Skin of body (tissue), 2 donors: ENCODE measurements around the gene RPTOR. TPM values are rescaled to one million over a fixed set of nuclear protein-coding genes. Genes with fewer than 3 reads are reported as not detected.
"Not testable (repeated sequence)": the region's sequence is repeated elsewhere in the genome, so short reads cannot be mapped to it uniquely, and the experiment has no call there.

ENCODE experiments used
- DNase-seq: peaks from one replicate; lab custom pipeline; 2025; lab: John Stamatoyannopoulos, UW
- total RNA-seq: library from RNA; depleted of rRNA; stranded (reverse); fragments of >200 nt; gene quantifications from one replicate; pipeline ENCODE4 v1.2.3, GENCODE V29; 2014

Gene RPTOR
- total RNA-seq, 1 donor from 2014 or later: 22.0 TPM

DNA sequence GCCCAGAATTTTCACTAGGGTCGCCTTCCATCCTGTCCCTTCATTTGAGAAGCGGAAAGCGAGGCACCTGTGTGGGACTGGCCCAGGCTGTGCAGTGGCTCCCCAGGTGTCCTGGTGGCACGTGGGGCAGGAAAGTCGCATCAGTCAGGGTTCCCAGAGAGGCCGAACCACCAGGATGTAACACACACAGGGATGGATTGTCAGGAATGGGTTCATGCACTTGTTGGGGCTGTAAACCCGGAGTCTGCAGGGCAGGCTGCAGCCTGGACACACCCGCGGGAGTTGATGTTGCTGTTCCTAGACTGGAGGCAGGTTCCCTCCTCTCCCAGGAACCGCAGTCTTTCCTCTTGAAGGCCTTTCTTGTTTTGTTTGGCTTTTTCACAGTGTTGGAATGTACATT, 30.7 kb upstream of the RPTOR start:
- DNase-seq: no peak

DNA sequence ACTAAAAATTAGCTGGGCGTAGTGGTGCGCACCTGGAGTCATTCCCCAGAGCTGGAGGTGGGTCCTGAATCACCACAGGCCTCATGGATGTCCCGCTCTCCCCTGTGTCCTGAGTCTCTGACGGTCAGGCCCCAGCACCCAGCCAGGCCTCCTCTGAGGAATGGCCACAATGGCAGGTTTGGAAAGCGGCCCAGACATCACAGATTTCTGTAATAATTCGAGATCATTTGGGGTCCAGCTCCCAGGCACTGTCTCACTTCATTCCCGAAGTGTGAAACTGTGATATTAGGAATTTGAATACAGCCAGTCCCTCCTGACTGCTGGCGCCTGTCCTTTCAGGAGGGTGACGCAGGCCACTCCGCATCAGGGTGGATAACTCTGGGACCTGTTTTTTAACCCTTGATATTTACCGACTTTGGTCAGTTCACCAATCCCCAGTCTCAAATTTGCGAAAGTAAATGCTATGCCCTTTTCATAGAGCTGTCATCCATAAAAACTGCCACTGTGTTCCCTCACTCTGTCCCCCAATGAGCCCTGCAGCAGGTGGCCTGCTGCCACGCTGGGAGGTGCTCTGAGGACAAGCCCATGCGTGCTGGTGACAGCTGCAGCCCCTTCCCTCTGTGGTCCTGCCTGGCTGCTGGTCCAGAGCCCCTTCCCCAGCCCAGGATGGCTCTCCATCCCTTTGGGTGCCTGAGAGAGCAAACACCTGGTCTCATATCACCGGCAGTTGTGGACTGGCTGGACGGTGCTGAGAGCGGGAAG, 28.3 kb upstream of the RPTOR start:
- no peak for DNase-seq

DNA sequence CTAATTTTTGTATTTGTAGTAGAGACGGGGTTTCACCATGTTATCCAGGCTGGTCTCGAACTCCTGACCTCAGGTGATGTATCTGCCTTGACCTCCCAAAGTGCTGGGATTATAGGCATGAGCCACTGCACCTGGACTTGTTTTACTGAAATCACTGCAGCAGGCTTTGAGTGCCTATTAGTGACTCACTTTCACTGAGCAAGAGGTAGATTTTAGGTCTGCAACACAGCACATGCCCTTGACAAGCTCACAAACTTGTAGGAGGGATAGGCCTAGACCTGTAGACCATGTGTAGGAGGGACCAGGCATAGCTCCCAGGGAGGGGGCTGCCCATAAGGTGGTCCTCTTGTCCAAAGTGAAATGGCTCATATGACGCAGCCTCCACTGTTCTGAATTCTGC, 27.0 kb upstream of the RPTOR start:
- no peak for DNase-seq

DNA sequence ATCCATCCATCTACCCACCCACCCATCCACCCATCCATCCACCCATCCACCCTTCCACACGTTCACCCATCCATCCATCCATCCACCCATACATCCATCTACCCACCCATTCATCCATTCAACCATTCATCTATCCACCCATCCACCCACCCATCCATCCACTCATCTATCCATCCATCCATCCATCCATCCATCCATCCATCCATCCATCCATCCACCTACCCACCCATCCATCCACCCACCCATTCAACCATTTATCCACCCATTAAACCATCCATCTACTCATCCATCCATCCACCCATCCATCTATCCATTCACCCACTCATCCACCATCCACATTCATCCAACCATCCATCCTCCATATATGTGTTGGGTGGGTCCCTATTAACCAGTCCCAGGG, 26.2 kb upstream of the RPTOR start:
- no peak for DNase-seq

DNA sequence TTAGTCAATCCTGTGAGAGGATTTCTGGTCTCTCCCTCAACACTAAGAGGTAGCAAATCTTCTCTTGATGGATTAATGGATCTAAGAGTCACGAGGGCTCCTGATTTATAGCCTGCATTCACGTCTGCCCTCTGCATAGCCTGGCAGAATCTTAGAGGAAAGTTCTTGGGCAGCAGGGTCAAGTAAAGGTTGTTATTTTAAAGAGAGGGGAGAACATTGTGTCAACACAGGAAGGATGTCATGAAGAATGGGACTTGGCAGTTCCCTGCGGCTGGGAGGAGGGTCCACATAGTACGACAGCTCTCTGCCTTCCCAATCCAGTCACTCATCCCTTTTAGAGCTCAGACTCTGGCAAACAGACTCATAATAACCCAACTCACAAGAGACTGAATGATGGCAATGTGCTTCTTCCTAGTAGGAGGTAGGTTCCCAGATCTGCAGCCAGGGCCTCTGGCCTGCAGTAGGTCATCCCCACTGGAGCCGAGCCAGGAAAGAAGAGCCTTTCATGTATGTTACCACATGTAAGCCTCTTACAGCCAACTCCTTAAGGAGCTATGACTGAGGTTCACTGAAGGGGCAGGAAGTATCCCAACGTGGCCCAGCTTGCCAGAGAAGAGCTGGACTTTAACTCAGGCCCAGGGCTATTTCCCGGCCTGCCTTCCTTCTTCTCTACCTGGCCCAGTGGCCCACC, 25.4 kb upstream of the RPTOR start:
- DNase-seq: no peak

DNA sequence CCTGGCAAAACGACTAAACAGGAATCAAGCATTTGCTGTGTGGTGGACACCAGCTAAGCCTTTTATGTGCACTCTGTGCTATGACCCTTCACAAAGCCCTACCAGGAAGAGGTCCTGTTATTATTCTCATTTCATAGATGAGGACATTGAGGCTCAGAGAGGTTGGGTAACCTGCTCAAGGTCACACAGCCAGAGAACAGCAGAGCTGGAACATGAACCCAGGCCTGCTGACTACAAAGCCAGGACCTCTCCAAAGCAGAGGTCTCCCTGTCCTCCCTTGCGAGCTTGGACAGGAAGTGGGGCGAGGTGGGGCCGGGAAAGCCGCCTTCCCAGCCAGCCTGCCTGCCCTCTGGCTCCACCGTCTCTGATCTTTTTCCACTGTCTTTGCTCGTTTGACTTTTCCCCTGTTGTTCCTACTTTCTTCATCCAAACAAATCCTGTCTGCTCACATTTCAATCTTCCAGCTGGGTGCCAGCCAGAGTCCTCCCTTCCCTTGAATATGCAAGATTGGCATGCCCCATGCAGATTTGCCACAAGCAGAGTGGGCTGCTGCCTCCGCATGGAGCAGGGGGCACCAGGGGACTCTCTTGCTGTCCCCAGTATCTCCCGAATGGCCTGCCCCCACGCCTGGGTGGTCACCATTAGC, 23.7 kb upstream of the RPTOR start:
- no peak for DNase-seq

DNA sequence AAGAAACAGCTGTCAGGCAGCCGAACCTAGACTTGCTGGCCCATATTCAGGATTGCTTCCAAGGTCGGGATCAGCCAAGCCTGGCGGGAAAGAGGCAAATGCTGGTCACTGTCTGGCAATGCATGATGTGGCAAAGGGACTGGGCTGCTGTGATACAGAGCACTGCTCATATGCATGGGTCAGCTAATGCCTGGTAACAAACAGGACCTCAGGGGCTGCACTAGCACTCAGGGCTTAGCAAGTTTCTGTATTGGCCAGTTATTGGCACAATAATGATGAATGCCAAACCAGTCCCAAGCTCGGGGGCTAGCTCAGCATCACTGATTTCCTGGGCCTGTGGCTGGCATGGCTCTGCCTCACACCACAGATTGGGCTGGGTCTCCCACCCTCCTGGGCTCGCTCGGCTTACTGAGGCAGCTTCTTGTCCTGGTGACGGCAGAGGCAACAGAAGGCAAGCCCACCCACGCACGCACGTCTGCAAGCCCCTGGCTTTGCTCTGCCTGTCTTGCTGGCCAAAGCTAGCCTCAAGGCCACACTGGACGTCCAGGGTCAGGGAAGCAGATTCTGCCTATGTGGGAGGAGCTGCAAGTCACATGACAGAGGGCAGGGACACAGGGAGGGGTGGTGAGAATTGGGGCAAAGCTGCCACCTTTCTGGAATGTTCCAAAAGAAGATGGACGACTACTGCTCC, 21.4 kb upstream of the RPTOR start:
- DNase-seq: no peak

DNA sequence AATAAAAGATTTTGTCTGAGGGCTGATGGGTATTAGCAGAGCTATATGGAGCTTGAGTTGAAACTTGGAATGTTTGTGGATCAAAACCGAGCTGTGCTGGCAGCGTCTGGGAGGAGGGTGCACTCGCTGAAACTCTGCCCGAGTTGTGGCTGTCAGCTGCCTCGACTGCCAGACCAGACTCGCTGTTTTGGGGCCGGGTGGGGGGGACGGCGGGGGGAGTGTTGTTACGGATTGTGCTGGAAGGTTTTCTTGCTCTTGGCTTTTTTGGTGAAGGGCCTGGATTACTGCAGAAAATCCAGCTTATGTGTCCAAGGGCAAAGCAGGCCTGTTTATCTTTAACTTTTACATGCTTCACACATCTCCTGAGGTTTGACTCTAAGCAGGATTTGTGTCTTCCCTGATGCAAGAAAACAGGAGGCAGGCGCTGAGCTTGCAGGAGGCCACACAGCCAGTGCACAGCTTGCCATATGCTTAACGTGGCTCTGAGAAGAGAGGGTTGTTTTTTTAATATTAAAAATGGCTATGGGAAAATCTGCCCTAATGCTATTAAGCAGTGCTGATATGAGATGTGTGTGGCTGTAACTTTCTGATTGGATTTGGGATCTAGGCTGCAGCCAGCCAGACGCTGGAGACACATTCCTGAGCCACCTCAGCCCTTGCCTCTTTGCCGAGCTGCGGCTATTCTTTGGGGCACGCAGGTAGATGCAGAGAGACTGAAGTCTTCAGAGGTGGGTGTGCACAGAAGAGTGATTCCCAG, 20.5 kb upstream of the RPTOR start:
- DNase-seq: peak; percentile 36

DNA sequence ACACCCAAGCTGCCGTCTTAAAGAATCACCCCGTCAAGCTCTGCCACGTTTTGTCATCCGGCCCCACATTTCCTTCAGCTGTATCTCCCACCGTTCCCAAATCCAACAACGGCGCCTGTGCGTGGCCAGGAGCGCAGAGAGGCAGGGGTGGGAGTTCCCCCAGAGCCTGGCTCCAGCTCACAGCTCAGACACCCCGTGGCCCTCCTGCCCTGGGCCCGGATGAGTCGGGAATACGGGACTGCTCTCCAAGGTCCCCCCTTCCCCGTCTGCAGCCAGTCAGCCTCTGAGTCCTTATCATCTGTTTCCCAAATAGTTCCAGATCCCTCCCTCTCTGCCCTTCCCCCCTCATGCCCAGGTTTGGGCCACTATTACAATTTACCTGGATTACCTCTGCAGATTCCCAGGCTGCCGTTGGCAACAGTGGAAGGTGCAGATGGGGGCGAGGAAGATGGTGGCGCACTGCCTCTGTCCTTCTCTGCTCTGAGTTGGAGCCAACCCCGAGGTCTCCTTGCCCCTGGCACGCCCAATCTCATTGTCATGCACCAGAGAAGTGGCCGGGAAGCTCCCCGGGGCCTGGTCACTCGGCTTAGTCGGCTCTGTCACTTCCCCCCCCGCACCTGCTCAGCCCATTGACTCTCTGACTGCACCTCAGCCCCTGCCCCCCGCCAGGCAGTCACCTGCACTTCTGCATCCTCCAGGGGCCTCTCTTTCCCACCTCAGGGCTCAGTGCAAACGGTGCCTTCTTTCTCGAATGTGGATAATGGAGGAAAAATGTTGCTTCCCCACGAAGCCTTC, 18.3 kb upstream of the RPTOR start:
- no peak for DNase-seq

DNA sequence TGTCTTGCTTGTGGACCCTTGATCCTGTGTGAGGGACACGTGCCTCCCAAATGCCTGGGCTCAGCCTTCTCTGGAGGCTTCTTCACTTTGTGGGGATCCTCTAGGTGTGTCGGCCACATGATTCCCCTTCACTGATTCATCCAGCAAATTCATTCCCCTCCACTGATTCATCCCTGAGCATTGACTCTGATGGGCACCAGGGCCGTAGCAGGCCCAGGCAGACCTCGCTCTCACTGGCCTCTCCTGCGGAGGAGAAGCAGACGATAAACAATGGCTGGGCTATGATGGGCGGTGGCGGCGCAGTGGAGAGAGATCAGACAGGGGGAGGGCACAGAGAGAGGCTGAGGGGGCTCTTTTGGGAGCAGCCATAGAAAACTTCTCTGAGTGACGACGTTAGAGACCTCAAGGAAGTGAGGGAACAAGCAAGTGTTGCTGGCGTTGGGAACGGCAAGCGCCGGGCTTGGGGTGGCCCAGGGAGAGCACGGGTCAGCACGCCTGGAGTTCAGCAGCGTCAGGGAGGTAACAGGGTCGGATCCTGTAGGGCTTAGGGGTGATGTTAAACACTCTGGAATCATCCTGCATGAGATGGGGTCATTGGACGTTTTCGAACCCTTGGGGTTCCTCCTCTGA, 17.5 kb upstream of the RPTOR start:
- DNase-seq: no peak

DNA sequence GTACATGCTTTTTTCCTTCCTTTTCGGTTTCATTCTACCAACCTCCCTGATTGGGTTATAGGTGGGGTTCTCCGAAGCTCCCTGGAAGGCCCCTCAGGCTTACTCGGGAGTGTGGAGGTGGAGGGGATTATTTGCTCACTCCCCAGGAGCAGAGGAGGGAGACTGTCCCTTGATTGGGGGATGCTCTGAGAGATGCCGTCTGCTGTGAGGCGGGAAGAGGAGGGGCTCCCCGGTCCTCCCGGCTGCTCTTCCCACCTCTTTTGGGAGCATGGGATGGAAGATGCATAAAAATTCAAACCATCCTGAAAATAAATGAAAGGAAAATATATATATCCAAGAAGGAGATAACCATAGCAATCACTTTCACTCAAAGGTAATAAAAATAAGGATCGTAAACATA, 16.1 kb upstream of the RPTOR start:
- no peak for DNase-seq

DNA sequence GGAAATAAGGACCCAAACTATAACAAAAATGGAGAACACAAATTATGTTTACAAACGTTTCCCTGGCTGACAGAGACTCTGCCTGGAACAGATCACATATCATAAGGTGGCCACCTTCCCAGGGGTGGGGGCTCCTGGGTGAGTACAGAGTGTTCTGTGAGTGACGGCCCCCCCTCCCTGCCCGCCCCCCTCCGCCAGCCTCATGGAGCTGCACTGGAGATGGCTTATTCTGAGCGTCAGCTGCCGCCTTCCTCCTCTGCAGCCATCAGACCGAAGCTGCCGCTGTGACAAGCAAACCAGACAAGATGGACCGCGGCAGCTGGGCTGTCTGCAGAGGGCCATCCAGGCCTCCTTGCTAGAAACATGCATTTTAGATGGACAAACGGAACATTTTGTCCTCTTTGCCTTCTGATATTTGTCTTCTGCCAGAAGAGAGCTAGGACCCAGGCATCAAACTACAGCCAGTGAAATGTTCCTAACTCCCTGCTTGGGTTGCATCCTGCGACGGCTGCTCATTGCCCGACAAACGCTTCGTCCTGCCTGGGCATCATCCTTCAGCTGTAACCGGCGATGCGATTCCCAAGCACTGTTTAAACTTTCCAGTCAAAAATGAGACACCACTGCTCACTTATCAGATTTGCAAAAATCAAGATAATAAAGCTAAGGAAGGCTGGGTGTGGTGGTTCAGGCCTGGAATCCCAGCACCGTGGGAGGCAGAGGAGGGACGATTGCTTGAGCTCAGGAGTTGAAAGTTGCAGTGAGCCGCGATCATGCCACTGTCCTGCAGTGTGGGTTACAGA, 15.3 kb upstream of the RPTOR start:
- no peak for DNase-seq

DNA sequence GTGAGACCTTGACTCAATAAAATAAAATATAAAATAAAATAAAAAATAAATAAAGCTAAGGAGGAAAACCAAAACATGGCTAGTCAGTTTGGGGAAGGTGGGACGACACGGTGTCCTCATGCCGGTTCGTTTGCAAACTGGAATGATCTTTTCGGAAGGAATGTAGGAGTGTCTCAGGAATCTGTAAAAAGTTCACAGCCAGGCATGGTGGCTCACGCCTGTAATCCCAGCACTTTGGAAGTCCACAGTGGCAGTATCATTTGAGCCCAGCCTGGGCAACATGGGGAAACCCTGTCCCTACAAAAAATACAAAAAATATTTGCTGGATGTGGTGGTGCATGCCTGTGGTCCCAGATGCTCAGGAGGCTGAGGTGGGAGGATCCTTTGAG, 14.7 kb upstream of the RPTOR start:
- DNase-seq: no peak

DNA sequence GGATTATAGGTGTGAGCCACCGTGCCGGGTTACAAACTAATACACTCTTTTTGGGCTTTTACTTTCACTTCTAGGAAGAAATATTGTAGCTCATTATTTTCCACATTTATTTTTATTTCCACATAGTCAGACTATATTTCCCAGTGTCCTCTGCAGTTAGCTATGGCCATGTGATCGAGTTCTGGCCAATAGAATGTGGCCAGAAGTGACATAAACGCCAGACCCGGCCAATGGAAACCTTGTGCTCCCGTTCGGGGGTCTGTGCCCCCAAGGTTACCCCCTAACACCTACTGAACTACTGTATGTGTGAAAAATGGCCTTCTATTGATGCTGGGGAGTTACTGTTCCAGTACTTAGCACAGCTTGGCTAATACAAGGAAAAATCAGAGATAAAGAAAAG, 13.2 kb upstream of the RPTOR start:
- DNase-seq: no peak

DNA sequence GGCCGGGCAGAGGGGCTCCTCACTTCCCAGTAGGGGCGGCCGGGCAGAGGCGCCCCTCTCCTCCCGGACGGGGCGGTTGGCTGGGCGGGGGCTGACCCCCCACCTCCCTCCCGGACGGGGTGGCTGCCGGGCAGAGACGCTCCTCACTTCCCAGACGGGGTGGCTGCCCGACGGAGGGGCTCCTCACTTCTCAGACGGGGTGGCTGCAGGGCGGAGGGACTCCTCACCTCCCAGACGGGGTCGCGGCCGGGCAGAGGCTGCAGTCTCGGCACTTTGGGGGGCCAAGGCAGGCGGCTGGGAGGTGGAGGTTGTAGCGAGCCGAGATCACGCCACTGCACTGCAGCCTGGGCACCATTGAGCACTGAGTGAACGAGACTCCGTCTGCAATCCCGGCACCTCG, 7.3 kb upstream of the RPTOR start:
- DNase-seq: not testable (repeated sequence)

DNA sequence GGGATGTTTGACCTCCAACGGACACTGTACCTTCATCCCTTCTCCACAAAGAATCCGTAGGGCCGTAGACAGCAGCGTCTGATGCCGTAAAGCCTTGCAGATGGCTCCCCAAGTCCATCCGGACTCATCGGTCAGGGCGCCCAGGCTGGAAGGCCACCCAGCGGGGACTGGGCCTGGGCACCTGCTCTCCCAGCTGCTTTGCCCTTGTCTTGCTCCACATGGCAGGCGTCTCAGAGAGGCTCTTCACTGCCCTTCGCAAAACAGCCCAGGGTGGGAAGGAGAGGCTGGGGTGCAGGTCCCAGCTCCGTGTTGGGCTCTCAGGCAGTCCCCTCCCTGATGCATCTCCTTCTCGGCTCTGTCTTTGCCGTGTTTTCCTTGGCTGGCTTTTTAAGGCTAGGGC, 6.2 kb upstream of the RPTOR start:
- DNase-seq: no peak

DNA sequence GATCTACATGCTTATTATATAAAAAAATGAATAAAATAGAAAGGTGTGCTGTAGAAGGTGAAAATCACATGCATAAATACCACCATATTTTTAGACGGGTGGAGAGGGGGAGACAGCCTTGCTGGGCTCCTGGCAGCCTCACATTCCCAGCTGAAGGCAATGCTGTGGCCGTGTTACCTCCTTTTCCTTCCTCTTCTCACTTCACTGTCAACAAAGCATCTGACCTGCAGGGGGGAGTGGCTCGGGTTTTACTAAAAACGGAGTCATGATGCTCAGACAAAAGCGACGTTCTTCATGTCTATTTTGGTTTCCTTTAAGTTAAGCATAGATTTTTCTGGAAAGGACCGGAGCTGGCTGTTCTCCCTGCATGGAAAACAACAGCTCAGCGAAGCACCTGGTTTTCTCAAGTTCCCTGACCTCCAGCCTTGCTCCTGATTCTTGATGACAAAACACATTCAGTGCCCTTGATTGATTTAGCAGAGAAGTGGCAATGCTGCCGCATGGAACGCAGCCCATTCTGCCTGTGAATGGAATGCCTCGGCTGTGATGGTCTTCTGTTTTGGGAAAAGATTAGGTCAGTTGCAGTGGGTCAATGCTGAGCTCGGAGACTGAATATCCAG, 5.5 kb upstream of the RPTOR start:
- no peak for DNase-seq

DNA sequence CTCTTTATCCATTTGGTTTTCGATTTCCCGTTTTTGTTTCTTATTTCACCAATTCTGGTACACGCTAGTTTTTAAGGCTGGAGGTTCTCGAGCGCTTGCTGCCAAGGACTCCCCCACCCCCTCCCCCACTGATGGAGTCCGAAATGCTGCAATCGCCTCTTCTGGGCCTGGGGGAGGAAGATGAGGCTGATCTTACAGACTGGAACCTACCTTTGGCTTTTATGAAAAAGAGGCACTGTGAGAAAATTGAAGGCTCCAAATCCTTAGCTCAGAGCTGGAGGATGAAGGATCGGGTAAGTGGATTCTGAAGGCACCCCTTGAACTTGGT, 825 bp downstream of the RPTOR start:
- no peak for DNase-seq

DNA sequence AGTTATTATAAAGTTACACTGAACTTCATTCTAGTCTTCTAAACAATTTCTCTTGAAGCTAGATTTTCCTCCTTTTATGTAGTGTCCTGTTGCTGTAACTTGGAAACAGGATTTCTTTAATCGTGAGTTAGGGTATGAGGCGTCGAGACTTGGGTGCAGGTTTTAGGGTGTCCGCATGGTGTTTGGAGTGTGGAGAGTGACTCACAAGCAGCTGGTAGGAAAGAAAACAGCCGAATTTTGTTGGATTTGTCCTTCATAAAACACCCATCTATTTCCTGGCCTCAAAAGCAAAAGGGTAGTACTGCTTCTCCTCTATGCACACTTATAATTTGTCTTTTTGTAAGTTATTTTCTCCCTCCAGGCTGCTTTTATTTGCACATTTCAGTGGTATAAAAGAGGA, 1.6 kb downstream of the RPTOR start:
- no peak for DNase-seq
